HCEC 1CT (cell line): ENCODE measurements around the gene LHX2.

Source experiments
- DNase-seq: peaks from one replicate; pipeline ENCODE4 v3.0.0-alpha.2; 2017

Gene LHX2

GRCh38 chr9:124035001-124035650, 23.6 kb downstream of the LHX2 start:
- no peak for DNase-seq

GRCh38 chr9:124036578-124036977, 25.0 kb downstream of the LHX2 start:
- DNase-seq, result no peak

- peak; percentile 19 for DNase-seq
These were observed 26.2 kb downstream of the LHX2 start for GRCh38 chr9:124037790-124038189.

GRCh38 chr9:124038239-124038638, 26.7 kb downstream of the LHX2 start:
- DNase-seq, result no peak

- no peak for DNase-seq
These were observed 27.4 kb downstream of the LHX2 start for GRCh38 chr9:124038790-124039633.

GRCh38 chr9:124040186-124040931, 28.8 kb downstream of the LHX2 start:
- DNase-seq, result peak; percentile 64

GRCh38 chr9:124040935-124041816, 29.6 kb downstream of the LHX2 start:
- DNase-seq, result no peak

GRCh38 chr9:124041817-124042116, 30.2 kb downstream of the LHX2 start:
- DNase-seq, result no peak

GRCh38 chr9:124042201-124042721, 30.7 kb downstream of the LHX2 start:
- no peak for DNase-seq

GRCh38 chr9:124044448-124044847, 32.9 kb downstream of the LHX2 start:
- DNase-seq, result no peak

GRCh38 chr9:124045076-124045829, 33.7 kb downstream of the LHX2 start:
- DNase-seq, result no peak

GRCh38 chr9:124045830-124046177, 34.2 kb downstream of the LHX2 start:
- no peak for DNase-seq

GRCh38 chr9:124046189-124046588, 34.6 kb downstream of the LHX2 start:
- no peak for DNase-seq

- no peak for DNase-seq
These were observed 35.7 kb downstream of the LHX2 start for GRCh38 chr9:124047251-124047672.

GRCh38 chr9:124050955-124051354, 39.4 kb downstream of the LHX2 start:
- no peak for DNase-seq

GRCh38 chr9:124052401-124052800, 40.8 kb downstream of the LHX2 start:
- DNase-seq, result no peak

GRCh38 chr9:124054582-124055227, 43.1 kb downstream of the LHX2 start:
- peak; percentile 78 for DNase-seq

- no peak for DNase-seq
These were observed 49.5 kb downstream of the LHX2 start for GRCh38 chr9:124060844-124061605.

- DNase-seq, result no peak
These were observed 50.6 kb downstream of the LHX2 start for GRCh38 chr9:124062172-124062571.

- no peak for DNase-seq
These were observed 55.4 kb downstream of the LHX2 start for GRCh38 chr9:124066783-124067577.
